ENCODE measurements around the gene HIVEP3.

DNA sequence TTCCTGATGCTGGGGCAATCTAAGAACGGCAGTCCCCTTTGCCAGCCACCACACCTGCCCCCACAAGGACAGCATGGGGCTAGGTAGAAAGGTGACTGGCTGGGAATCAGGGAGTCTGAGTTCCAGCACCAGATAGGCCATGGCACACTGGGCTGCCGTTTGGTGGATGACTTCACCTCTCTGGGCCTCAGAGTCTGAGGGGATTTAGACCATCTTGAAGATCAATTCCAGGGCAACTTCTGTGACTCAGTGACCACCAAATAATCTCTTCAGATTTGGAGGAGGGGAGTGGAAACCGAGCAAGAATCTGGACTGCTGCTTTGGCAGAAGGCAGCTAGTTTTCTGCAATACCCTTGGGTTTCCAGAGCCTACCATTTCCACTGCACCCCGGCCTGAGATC is 342.1 kb downstream of the HIVEP3 start:
- TF ChIP-seq EZH2 (IDR thresholded peaks at IDR 0.05), result no peak
- TF ChIP-seq POLR2AphosphoS5 (IDR thresholded peaks at IDR 0.05; ENCODE audit: borderline replicate concordance, low read depth, low read length), result no peak
